Thoracic aorta (tissue), 2 donors: Measurements from ENCODE around the gene WDR36. TPM values are rescaled to one million over a fixed set of nuclear protein-coding genes. Genes with fewer than 3 reads are reported as not detected.

Source experiments
- ATAC-seq: fragments of 150-250 bp; one replicate; pipeline ENCODE4 v1.8.0; 2017; ENCODE audit warnings: low read depth; ENCODE audit not compliant: insufficient number of reproducible peaks, low FRiP score
- DNase-seq: peaks from one replicate; pipeline ENCODE4 v3.0.0-alpha.2; 2020; ENCODE audit warnings: low spot score
- H3K27ac ChIP-seq, 2 donors: fragments of 200-600 bp; sonication (generic); 1 replicate in 1 of 2; 2 replicates in 1 of 2; pipeline ENCODE4 v1.5.1; 2016; ENCODE audit warnings: mild to moderate bottlenecking in 2 of 2, moderate library complexity in 2 of 2
- H3K27me3 ChIP-seq: fragments of 200-600 bp; sonication (generic); replicated peaks from 2 replicates; pipeline ENCODE4 v1.6.0; 2016; ENCODE audit warnings: mild to moderate bottlenecking; ENCODE audit not compliant: insufficient read depth
- H3K36me3 ChIP-seq: fragments of 200-600 bp; sonication (generic); one replicate; pipeline ENCODE4 v1.5.1; 2016
- H3K4me1 ChIP-seq, 2 donors: fragments of 200-600 bp; sonication (generic); 1 replicate in 1 of 2; 2 replicates in 1 of 2; pipeline versions ENCODE4 v1.5.1 to v1.6.0; 2016; ENCODE audit warnings: low read depth in 2 of 2, mild to moderate bottlenecking in 1 of 2; ENCODE audit not compliant: control insufficient read depth in 1 of 2
- H3K4me3 ChIP-seq: fragments of 200-600 bp; sonication (generic); 2 replicates; pipeline ENCODE4 v1.5.1; 2016; ENCODE audit warnings: mild to moderate bottlenecking
- H3K9me3 ChIP-seq: fragments of 200-600 bp; sonication (generic); 2 replicates; pipeline ENCODE4 v1.5.1; 2016
- total RNA-seq, 2 donors: library from RNA; depleted of rRNA; stranded (reverse); fragments of >200 nt; gene quantifications; one replicate each; pipeline versions ENCODE4 v1.1.0 to v1.2.3, GENCODE V29; 2016
- TF ChIP-seq, protein P1 (sequence below): fragments of 200-600 bp; sonication (generic); IDR thresholded peaks from one replicate; pipeline ENCODE4 v1.5.1; 2019; ENCODE audit warnings: antibody characterized with exemption

The WDR36 gene
- total RNA-seq, 2 donors from 2014 or later: 11.0 to 29.4 TPM

GRCh38 chr5:111170279-111170678 lies 78.1 kb downstream of the WDR36 start:
- H3K27me3 ChIP-seq: no peaks in the 10 kb centered on the region
- no peak overlapping the region for H3K27ac ChIP-seq
- H3K36me3 ChIP-seq: no peaks in the 10 kb centered on the region
- DNase-seq (no peak), ATAC-seq (no peak)
- no peaks in the 10 kb centered on the region for H3K4me1 ChIP-seq
- H3K4me3 ChIP-seq: no peak overlapping the region
- H3K9me3 ChIP-seq: no peaks in the 10 kb centered on the region
- TF ChIP-seq, protein P1, sequence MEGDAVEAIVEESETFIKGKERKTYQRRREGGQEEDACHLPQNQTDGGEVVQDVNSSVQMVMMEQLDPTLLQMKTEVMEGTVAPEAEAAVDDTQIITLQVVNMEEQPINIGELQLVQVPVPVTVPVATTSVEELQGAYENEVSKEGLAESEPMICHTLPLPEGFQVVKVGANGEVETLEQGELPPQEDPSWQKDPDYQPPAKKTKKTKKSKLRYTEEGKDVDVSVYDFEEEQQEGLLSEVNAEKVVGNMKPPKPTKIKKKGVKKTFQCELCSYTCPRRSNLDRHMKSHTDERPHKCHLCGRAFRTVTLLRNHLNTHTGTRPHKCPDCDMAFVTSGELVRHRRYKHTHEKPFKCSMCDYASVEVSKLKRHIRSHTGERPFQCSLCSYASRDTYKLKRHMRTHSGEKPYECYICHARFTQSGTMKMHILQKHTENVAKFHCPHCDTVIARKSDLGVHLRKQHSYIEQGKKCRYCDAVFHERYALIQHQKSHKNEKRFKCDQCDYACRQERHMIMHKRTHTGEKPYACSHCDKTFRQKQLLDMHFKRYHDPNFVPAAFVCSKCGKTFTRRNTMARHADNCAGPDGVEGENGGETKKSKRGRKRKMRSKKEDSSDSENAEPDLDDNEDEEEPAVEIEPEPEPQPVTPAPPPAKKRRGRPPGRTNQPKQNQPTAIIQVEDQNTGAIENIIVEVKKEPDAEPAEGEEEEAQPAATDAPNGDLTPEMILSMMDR: no peak

DNA sequence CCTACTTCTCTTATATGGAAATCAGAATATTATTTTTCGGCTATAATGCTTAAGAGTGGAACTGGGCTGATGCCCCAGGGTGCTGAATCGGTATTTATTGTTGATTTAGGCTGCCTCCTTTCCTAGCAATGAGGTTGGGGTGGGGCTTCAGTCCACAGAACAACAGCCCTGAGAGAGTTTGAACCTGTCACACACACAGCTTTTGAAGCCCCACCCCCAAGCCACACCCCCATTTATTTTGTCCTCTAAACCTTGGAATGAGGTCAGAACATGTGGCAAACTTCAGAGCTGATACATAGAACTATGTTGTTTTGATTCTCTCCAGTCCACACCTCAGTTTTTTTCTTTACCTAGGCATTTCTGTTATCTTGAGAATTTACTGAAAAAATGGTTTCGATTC lies 80.4 kb downstream of the WDR36 start:
- H3K9me3 ChIP-seq: no peaks in the 10 kb centered on the region
- no peak overlapping the region for H3K4me3 ChIP-seq
- DNase-seq (no peak), ATAC-seq (no peak)
- no peak overlapping the region for H3K27ac ChIP-seq
- H3K27me3 ChIP-seq: no peaks in the 10 kb centered on the region
- H3K36me3 ChIP-seq: no peaks in the 10 kb centered on the region
- no peaks in the 10 kb centered on the region for H3K4me1 ChIP-seq
- TF ChIP-seq, protein P1: no peak

- no peak overlapping the region for H3K4me3 ChIP-seq
- no peaks in the 10 kb centered on the region for H3K27me3 ChIP-seq
- no peaks in the 10 kb centered on the region for H3K9me3 ChIP-seq
- H3K4me1 ChIP-seq: no peaks in the 10 kb centered on the region
- TF ChIP-seq, protein P1: no peak
- ATAC-seq (no peak), DNase-seq (no peak)
- no peak overlapping the region for H3K27ac ChIP-seq
- H3K36me3 ChIP-seq: no peaks in the 10 kb centered on the region
These were observed 81.3 kb downstream of the WDR36 start for GRCh38 chr5:111173476-111173875.

Other genes with a start within 250 kb of the WDR36 start
- under 1 TPM in 1 of 2 donors, not detected in 1; 0.28 TPM for gene TSLP, start 20.6 kb upstream of the WDR36 start, total RNA-seq
- 1 to 10 TPM; 3.8 to 6.6 TPM for gene CAMK4, start 132.0 kb downstream of the WDR36 start, total RNA-seq